Adrenal gland (tissue), 5 donors: Measurements from ENCODE around the gene ZNF384.

Experiments
- POLR2A ChIP-seq, 2 donors: fragments of 450-650 bp; IDR thresholded peaks; one replicate each; pipeline ENCODE4 v1.6.1; 2017; ENCODE audit warnings: antibody characterized with exemption in 2 of 2, mild to moderate bottlenecking in 2 of 2, moderate library complexity in 1 of 2
- TF ChIP-seq, protein P1 (sequence below), 6 experiments: fragments of 450-650 bp in 4 of 6; fragments of 200-600 bp in 2 of 6; sonication (generic) in 1 of 6; IDR thresholded peaks; 1 replicate in 5 of 6; 2 replicates in 1 of 6; pipeline versions ENCODE4 v1.5.1 to v1.8.0; 2016 to 2021; ENCODE audit warnings: antibody characterized with exemption in 6 of 6, mild to moderate bottlenecking in 2 of 6, moderate library complexity in 1 of 6
- donor health status: DM: no; HTN: no; CAD: no.

DNA sequence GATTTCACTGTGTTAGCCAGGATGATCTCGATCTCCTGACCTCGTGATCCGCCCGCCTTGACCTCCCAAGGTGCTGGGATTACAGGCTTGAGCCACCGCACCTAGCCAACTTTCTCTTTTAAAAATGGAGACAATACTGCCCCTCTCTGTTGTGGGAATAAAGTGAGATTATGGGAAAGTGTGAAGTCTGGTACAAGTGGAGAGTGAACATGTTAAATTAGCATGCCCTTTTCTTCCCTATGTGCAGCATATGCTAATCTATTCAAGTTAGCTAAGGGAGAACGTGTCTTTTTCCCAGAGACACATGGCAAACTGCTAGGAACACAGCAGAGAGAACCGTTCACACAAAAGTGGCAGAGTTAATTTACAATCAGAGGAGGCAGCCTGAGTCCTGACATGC lies 36.2 kb upstream of the ZNF384 start:
- TF ChIP-seq, protein P1, sequence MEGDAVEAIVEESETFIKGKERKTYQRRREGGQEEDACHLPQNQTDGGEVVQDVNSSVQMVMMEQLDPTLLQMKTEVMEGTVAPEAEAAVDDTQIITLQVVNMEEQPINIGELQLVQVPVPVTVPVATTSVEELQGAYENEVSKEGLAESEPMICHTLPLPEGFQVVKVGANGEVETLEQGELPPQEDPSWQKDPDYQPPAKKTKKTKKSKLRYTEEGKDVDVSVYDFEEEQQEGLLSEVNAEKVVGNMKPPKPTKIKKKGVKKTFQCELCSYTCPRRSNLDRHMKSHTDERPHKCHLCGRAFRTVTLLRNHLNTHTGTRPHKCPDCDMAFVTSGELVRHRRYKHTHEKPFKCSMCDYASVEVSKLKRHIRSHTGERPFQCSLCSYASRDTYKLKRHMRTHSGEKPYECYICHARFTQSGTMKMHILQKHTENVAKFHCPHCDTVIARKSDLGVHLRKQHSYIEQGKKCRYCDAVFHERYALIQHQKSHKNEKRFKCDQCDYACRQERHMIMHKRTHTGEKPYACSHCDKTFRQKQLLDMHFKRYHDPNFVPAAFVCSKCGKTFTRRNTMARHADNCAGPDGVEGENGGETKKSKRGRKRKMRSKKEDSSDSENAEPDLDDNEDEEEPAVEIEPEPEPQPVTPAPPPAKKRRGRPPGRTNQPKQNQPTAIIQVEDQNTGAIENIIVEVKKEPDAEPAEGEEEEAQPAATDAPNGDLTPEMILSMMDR (IDR thresholded peaks at IDR 0.05), result no peak
- no peak for TF ChIP-seq POLR2A (IDR thresholded peaks at IDR 0.05)
